OCI-LY3 (cell line): ENCODE data around the gene SORCS1.

Experiments
- CTCF ChIP-seq: fragments of 200-600, 300-600 bp; sonication (generic); IDR thresholded peaks from 2 replicates; pipeline ENCODE4 v1.5.1; 2014; ENCODE audit warnings: antibody characterized with exemption, low read length, low read depth
- EZH2phosphoT487 ChIP-seq: fragments of 200-600 bp; shearing (Covaris generic); IDR thresholded peaks from 2 replicates; pipeline ENCODE4 v1.6.1; 2018; ENCODE audit warnings: antibody characterized with exemption, mixed run types, low read depth

- TF ChIP-seq CTCF = no peak
- no peak for TF ChIP-seq EZH2phosphoT487
Measured at GRCh38 chr10:106960812-106961211, 203.7 kb downstream of the SORCS1 start.
